ENCODE measurements around the gene ZNF337. TPM values are rescaled to one million over a fixed set of nuclear protein-coding genes. Genes with fewer than 3 reads are reported as not detected.
"Not testable (repeated sequence)": the region's sequence is repeated elsewhere in the genome, so short reads cannot be mapped to it uniquely, and the experiment has no call there.

Gene ZNF337
- total and polyA plus RNA-seq, 8 donors: 4.4 to 20.6 (median 5.8) TPM

DNA sequence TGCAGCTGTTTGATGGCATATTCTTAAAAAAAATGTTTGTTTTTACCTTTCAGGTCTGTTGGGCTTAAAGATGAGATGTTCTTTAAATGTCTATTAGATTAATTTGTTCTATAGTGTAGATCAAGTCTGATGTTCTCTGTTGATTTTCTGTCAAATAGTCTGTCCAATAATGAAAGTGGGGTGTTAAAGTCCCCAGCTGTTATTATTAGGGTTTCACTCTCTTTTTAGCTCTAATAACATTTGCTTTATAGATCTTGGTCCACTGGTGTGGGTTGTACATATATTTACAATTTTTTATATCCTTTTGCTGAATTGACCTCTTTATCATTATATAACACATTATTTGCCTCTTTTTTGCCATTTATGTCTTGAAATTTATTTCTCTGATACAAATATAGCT is 11.0 kb upstream of the ZNF337 start:
- DNase-seq (no peak), ATAC-seq (no peak), FAIRE-seq (no peak)
- Histone ChIP-seq H3K27ac (no peak overlapping the region), H3K9me3 (no peaks in the 10 kb centered on the region), H3K27me3 (no peaks in the 10 kb centered on the region), H3K4me1 (no peaks in the 10 kb centered on the region), H3K4me3 (no peak overlapping the region), H3K36me3 (no peaks in the 10 kb centered on the region)
- TF ChIP-seq, protein P1, sequence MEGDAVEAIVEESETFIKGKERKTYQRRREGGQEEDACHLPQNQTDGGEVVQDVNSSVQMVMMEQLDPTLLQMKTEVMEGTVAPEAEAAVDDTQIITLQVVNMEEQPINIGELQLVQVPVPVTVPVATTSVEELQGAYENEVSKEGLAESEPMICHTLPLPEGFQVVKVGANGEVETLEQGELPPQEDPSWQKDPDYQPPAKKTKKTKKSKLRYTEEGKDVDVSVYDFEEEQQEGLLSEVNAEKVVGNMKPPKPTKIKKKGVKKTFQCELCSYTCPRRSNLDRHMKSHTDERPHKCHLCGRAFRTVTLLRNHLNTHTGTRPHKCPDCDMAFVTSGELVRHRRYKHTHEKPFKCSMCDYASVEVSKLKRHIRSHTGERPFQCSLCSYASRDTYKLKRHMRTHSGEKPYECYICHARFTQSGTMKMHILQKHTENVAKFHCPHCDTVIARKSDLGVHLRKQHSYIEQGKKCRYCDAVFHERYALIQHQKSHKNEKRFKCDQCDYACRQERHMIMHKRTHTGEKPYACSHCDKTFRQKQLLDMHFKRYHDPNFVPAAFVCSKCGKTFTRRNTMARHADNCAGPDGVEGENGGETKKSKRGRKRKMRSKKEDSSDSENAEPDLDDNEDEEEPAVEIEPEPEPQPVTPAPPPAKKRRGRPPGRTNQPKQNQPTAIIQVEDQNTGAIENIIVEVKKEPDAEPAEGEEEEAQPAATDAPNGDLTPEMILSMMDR (IDR thresholded peaks at IDR 0.05): no peak
- intact Hi-C loops (cut with DNase I): no loop called here

DNA sequence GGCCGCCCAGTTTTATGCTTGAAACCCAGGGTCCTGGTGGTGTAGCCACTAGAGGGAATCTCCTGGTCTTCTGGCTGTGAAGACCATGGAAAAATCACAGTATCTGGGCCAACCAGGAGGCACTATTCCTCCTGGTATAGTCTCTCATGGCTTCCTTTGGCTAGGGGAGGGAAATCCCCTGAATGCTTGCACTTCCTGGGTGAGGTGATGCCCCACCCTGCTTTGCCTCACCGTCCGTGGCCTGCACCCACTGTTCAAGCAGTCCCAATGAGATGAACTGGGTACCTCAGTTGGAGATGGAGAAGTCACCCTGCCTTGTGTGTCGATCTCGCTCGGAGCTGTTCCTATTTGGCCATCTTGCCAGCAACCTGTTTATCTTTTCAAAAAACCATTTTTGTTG is 10.1 kb upstream of the ZNF337 start:
- Histone ChIP-seq H3K9me3 (no peaks in the 10 kb centered on the region), H3K4me3 (no peak overlapping the region), H3K36me3 (no peaks in the 10 kb centered on the region), H3K27ac (no peak overlapping the region), H3K27me3 (no peaks in the 10 kb centered on the region), H3K4me1 (no peaks in the 10 kb centered on the region)
- intact Hi-C loops (cut with DNase I): no loop called here
- TF ChIP-seq, protein P1 (IDR thresholded peaks at IDR 0.05): no peak
- 92 to 94% methylated on average over 6 of the region's 6 CpGs for WGBS, 2 donors
- no peak for DNase-seq
- no peak for ATAC-seq
- no peak for FAIRE-seq

DNA sequence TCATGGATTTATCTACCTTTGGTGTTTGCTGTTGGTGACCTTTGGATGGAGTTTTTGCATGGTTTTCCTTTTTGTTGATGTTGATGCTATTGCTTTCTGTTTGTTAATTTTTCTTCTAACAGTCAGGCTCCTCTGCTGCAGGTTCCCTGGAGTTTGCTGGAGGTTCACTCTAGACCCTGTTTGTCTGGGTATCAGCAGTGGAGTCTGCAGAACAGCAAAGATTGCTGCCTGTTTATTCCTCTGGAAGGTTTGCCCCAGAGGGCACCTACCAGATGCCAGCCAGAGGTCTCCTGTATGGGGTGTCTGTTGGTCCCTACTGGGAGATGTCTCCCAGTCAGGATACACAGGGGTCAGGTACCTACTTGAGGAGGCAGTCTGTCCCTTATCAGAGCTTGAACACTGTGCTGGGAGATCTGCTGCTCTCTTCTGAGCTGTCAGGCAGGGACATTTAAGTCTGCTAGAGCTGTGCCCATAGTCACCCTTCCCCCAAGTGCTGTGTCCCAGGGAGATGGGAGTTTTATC is 9.2 kb upstream of the ZNF337 start:
- Histone ChIP-seq H3K4me3 (no peak overlapping the region), H3K36me3 (no peaks in the 10 kb centered on the region), H3K27ac (no peak overlapping the region), H3K9me3 (no peaks in the 10 kb centered on the region), H3K27me3 (no peaks in the 10 kb centered on the region), H3K4me1 (no peaks in the 10 kb centered on the region)
- TF ChIP-seq, protein P1 (IDR thresholded peaks at IDR 0.05): no peak
- DNase-seq (no peak), ATAC-seq (no peak), FAIRE-seq (no peak)
- intact Hi-C loops (cut with DNase I): no loop called here

DNA sequence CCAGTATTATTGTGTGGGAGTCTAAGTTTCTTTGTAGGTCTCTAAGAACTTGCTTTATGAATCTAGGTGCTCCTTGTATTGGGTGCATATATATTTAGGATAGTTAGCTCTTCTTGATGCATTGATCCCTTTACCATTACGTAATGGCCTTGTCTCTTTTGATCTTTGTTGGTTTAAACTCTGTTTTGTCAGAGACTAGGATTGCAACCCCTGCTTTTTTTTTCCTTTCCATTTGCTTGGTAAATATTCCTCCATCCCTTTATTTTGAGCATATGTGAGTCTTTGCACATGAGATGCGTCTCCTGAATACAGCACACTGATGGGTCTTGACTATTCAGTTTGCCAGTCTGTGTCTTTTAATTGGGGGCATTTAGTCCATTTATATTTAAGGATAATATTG is 7.7 kb upstream of the ZNF337 start:
- FAIRE-seq; DNase-seq; H3K4me3 ChIP-seq; intact Hi-C loops (cut with DNase I); H3K27me3 ChIP-seq; H3K27ac ChIP-seq; H3K9me3 ChIP-seq; H3K36me3 ChIP-seq; ATAC-seq; H3K4me1 ChIP-seq: not testable (repeated sequence)
- WGBS, 2 donors: 94 to 96% methylated on average over 2 of the region's 2 CpGs

DNA sequence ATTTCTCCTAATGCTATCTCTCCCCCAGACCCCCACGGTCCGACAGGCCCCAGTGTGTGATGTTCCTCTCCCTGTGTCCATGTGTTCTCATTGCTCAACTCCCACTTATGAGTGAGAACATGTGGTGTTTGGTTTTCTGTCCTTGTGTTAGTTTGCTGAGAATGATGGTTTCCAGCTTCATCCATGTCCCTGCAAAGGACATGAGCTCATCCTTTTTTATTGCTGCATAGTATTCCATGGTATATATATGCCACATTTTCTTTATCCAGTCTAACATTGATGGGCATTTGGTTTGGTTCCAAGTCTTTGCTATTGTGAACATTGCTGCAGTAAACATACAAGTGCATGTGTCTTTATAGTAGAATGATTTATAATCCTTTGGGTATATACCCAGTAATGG is 4.2 kb upstream of the ZNF337 start:
- H3K4me1 ChIP-seq; intact Hi-C loops (cut with DNase I); ATAC-seq; H3K27me3 ChIP-seq; H3K4me3 ChIP-seq; DNase-seq; H3K27ac ChIP-seq; FAIRE-seq; H3K36me3 ChIP-seq; H3K9me3 ChIP-seq: not testable (repeated sequence)
- 79 to 91% methylated on average over 2 of the region's 2 CpGs for WGBS, 2 donors

DNA sequence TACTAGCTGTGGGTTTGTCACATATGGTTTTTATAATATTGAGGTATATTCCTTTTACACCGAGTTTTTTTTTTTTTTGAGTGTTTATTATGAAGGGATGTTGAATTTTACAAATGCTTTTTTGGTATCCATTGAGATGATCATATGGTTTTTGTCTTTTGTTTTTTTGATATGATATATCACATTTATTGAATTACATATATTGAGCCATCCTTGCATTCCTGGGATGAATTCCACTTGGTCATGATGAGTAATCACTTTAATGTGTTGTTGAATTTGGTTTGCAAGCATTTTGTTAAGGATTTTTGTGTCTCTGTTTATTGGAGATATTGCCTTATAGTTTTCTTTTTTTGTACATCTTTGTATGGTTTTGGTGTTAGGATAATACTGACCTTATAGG is 3.3 kb upstream of the ZNF337 start:
- intact Hi-C loops (cut with DNase I): no loop called here
- 45 to 64% methylated on average over 1 of the region's 1 CpG for WGBS, 2 donors
- Histone ChIP-seq H3K4me3 (no peak overlapping the region), H3K27me3 (no peaks in the 10 kb centered on the region), H3K36me3 (no peaks in the 10 kb centered on the region), H3K27ac (no peak overlapping the region), H3K9me3 (no peaks in the 10 kb centered on the region), H3K4me1 (peaks cover 0 to 4% (median 3%) of the 10 kb centered on the region in 3 donors)
- DNase-seq (no peak), ATAC-seq (no peak), FAIRE-seq (peak; percentile 23)
- TF ChIP-seq, protein P1 (IDR thresholded peaks at IDR 0.05): no peak
